Right atrium auricular region (tissue), 2 donors: ENCODE results near the gene PWP1. TPM values are rescaled to one million over a fixed set of nuclear protein-coding genes. Genes with fewer than 3 reads are reported as not detected.
"Not testable (repeated sequence)": the region's sequence is repeated elsewhere in the genome, so short reads cannot be mapped to it uniquely, and the experiment has no call there.

ENCODE experiments used
- DNase-seq: peaks from one replicate; pipeline ENCODE4 v3.0.0-alpha.2; 2019; ENCODE audit warnings: low spot score
- H3K27ac ChIP-seq, 2 donors: fragments of 200-600 bp; sonication (generic); 1 replicate in 1 of 2; 2 replicates in 1 of 2; pipeline ENCODE4 v1.5.1; 2016 to 2019
- H3K27me3 ChIP-seq, 2 donors: fragments of 200-600 bp; sonication (generic); one replicate each; pipeline versions ENCODE4 v1.5.1 to v1.6.0; 2017 to 2019
- H3K36me3 ChIP-seq: fragments of 200-600 bp; sonication (generic); one replicate; pipeline ENCODE4 v1.5.1; 2016
- H3K4me1 ChIP-seq, 2 donors: fragments of 200-600 bp; sonication (generic); one replicate each; pipeline versions ENCODE4 v1.5.1 to v1.6.0; 2017 to 2019
- H3K4me3 ChIP-seq, 2 donors: fragments of 200-600 bp; sonication (generic); 1 replicate in 1 of 2; 2 replicates in 1 of 2; pipeline ENCODE4 v1.5.1; 2017 to 2019; ENCODE audit warnings: mild to moderate bottlenecking in 1 of 2, moderate library complexity in 1 of 2
- H3K9me3 ChIP-seq, 2 donors: fragments of 200-600 bp; sonication (generic); one replicate each; pipeline ENCODE4 v1.5.1; 2019
- CTCF ChIP-seq, 2 donors: fragments of 200-600 bp; sonication (generic); IDR thresholded peaks; one replicate each; pipeline ENCODE4 v1.5.1; 2019; ENCODE audit warnings: antibody characterized with exemption in 2 of 2
- total RNA-seq, 2 donors: library from RNA; depleted of rRNA; stranded (reverse); fragments of >200 nt; gene quantifications; one replicate each; pipeline ENCODE4 v1.1.0, GENCODE V29; 2016

Gene PWP1
- total RNA-seq, 2 donors from 2014 or later: 22.2 to 49.1 TPM

- peaks cover 0 to 9% of the 10 kb centered on the region in 2 donors for H3K9me3 ChIP-seq
- DNase-seq: no peak
- no peaks in the 10 kb centered on the region for H3K27me3 ChIP-seq
- no peaks in the 10 kb centered on the region for H3K4me1 ChIP-seq
- H3K27ac ChIP-seq: no peak overlapping the region
- no peak for TF ChIP-seq CTCF (IDR thresholded peaks at IDR 0.05)
- H3K36me3 ChIP-seq: peaks cover 84% of the 10 kb centered on the region
- no peak overlapping the region for H3K4me3 ChIP-seq
Measured at GRCh38 chr12:107702106-107702505, 16.5 kb downstream of the PWP1 start.

GRCh38 chr12:107704041-107704440 is 18.4 kb downstream of the PWP1 start:
- TF ChIP-seq CTCF (IDR thresholded peaks at IDR 0.05): no peak
- Histone ChIP-seq H3K36me3 (peaks cover 79% of the 10 kb centered on the region), H3K4me3 (no peak overlapping the region), H3K4me1 (no peaks in the 10 kb centered on the region), H3K9me3 (peaks cover 0 to 9% of the 10 kb centered on the region in 2 donors), H3K27ac (no peak overlapping the region), H3K27me3 (no peaks in the 10 kb centered on the region)
- DNase-seq: no peak

- not testable (repeated sequence) for H3K27ac ChIP-seq, H3K4me1 ChIP-seq, DNase-seq, H3K27me3 ChIP-seq, H3K9me3 ChIP-seq, H3K4me3 ChIP-seq
- H3K36me3 ChIP-seq: peaks cover 78% of the 10 kb centered on the region
Measured at GRCh38 chr12:107705522-107705921, 19.9 kb downstream of the PWP1 start.

- DNase-seq: no peak
- TF ChIP-seq CTCF (IDR thresholded peaks at IDR 0.05): no peak
- Histone ChIP-seq H3K4me1 (no peaks in the 10 kb centered on the region), H3K27me3 (no peaks in the 10 kb centered on the region), H3K36me3 (peaks cover 38% of the 10 kb centered on the region), H3K4me3 (no peak overlapping the region), H3K27ac (no peak overlapping the region), H3K9me3 (no peaks in the 10 kb centered on the region)
Measured at GRCh38 chr12:107715780-107716179, 30.2 kb downstream of the PWP1 start.

- no peaks in the 10 kb centered on the region for H3K27me3 ChIP-seq
- H3K27ac ChIP-seq: no peak overlapping the region
- H3K9me3 ChIP-seq: no peaks in the 10 kb centered on the region
- H3K4me1 ChIP-seq: no peaks in the 10 kb centered on the region
- no peak for TF ChIP-seq CTCF (IDR thresholded peaks at IDR 0.05)
- no peak for DNase-seq
- no peak overlapping the region for H3K4me3 ChIP-seq
- H3K36me3 ChIP-seq: peaks cover 16% of the 10 kb centered on the region
Measured at GRCh38 chr12:107718606-107719005, 33.0 kb downstream of the PWP1 start.

GRCh38 chr12:107727327-107727726 is 41.7 kb downstream of the PWP1 start:
- not testable (repeated sequence) for DNase-seq, H3K27me3 ChIP-seq, H3K9me3 ChIP-seq, H3K4me3 ChIP-seq, H3K4me1 ChIP-seq, H3K36me3 ChIP-seq, H3K27ac ChIP-seq

GRCh38 chr12:107727742-107728141 is 42.1 kb downstream of the PWP1 start:
- H3K9me3 ChIP-seq, H3K4me3 ChIP-seq, H3K36me3 ChIP-seq, DNase-seq, H3K27ac ChIP-seq, H3K4me1 ChIP-seq, H3K27me3 ChIP-seq: not testable (repeated sequence)
